ENCODE measurements around the gene KRT10. TPM values are rescaled to one million over a fixed set of nuclear protein-coding genes. Genes with fewer than 3 reads are reported as not detected.

The KRT10 gene
- total and polyA plus RNA-seq, 4 donors = 1.6 to 52.5 (median 7.1) TPM

GRCh38 chr17:40791111-40791510 lies 31.3 kb downstream of the KRT10 start:
- H3K9me3 ChIP-seq (ENCODE audit: control insufficient read depth in 4 of 4, low read length in 3 of 4) = no peaks in the 10 kb centered on the region
- no peak for DNase-seq (ENCODE audit: low spot score)
- no peak overlapping the region for H3K27ac ChIP-seq (ENCODE audit: low read depth in 1 of 2, low read length in 2 of 2)
- WGBS = 95% methylated on average over 1 of the region's 1 CpG
- no peak overlapping the region for H3K9ac ChIP-seq (ENCODE audit: low read depth in 1 of 2, low read length in 2 of 2)
- H3K27me3 ChIP-seq (ENCODE audit: control insufficient read depth in 4 of 4, insufficient read depth in 4 of 4, low read length in 3 of 4) = peaks cover 0 to 4% (median 0%) of the 10 kb centered on the region in 4 donors
- TF ChIP-seq ZBTB33 (IDR thresholded peaks at IDR 0.05) = no peak
- no peak for TF ChIP-seq REST (IDR thresholded peaks at IDR 0.05)
- no peak for TF ChIP-seq FOXA2 (IDR thresholded peaks at IDR 0.05)
- no peak for TF ChIP-seq HNF4G (IDR thresholded peaks at IDR 0.05)
- no peak for TF ChIP-seq TAF1 (conservative IDR thresholded peaks at IDR 0.05)
- TF ChIP-seq CTCF (IDR thresholded peaks at IDR 0.05; ENCODE audit: low read depth, low read length, missing input control) = no peak
- TF ChIP-seq MAX (IDR thresholded peaks at IDR 0.05) = no peak
- TF ChIP-seq EGR1 (IDR thresholded peaks at IDR 0.05; ENCODE audit: low read depth in 2 of 2) = no peak
- no peak for TF ChIP-seq RAD21 (IDR thresholded peaks at IDR 0.05)
- no peak for TF ChIP-seq SP1 (IDR thresholded peaks at IDR 0.05)
- TF ChIP-seq ATF3 (IDR thresholded peaks at IDR 0.05) = no peak
- no peak for TF ChIP-seq GABPA (IDR thresholded peaks at IDR 0.05 in 1 of 2, conservative IDR thresholded peaks at IDR 0.05 in 1 of 2)
- TF ChIP-seq FOXA1 (IDR thresholded peaks at IDR 0.05) = no peak
- no peak for TF ChIP-seq RXRA (IDR thresholded peaks at IDR 0.05)
- TF ChIP-seq HNF4A (conservative IDR thresholded peaks at IDR 0.05) = no peak
- no peak for TF ChIP-seq YY1 (IDR thresholded peaks at IDR 0.05)
- no peak for TF ChIP-seq NR2F2 (IDR thresholded peaks at IDR 0.05)
- no peaks in the 10 kb centered on the region for H3K36me3 ChIP-seq (ENCODE audit: control insufficient read depth in 4 of 4, insufficient read depth in 3 of 4, low read depth in 1 of 4, low read length in 3 of 4)
- H3K4me1 ChIP-seq (ENCODE audit: control insufficient read depth in 4 of 4, insufficient read depth in 4 of 4, low read length in 3 of 4) = peaks cover 0 to 4% (median 0%) of the 10 kb centered on the region in 4 donors
- H3K4me3 ChIP-seq (ENCODE audit: low read depth in 1 of 3, low read length in 3 of 3) = no peak overlapping the region
